K562 (cell line): Measurements from ENCODE around the gene ZP3. TPM values are rescaled to one million over a fixed set of nuclear protein-coding genes. Genes with fewer than 3 reads are reported as not detected.

ENCODE experiments used
- CBX8 ChIP-seq: fragments of 200-600 bp; sonication (generic); IDR thresholded peaks from 2 replicates; pipeline ENCODE4 v1.6.1; 2012; ENCODE audit warnings: borderline replicate concordance, mixed run types, low read depth, mild to moderate bottlenecking, moderate library complexity, mixed read lengths, low read length, control low read depth, inconsistent platforms; ENCODE audit not compliant: poor library complexity, severe bottlenecking; ENCODE audit errors: extremely low read depth
- HDAC6 ChIP-seq: IDR thresholded peaks from 2 replicates; pipeline ENCODE4 v1.6.1; 2012; ENCODE audit warnings: low read depth, mild to moderate bottlenecking, control low read depth, inconsistent platforms, low read length, moderate library complexity
- HNRNPK ChIP-seq: fragments of 200-400 bp; formaldehyde crosslinking; IDR thresholded peaks from one replicate; pipeline ENCODE4 v1.6.1; 2018; ENCODE audit warnings: mild to moderate bottlenecking, low read depth, low read length; ENCODE audit not compliant: poor library complexity, severe bottlenecking
- JUNB ChIP-seq: fragments of 450-650 bp; formaldehyde crosslinking; conservative IDR thresholded peaks from 2 replicates; pipeline ENCODE4 v1.4.0; 2020; ENCODE audit warnings: mild to moderate bottlenecking
- KHSRP ChIP-seq: fragments of 450-650 bp; IDR thresholded peaks from 2 replicates; pipeline ENCODE4 v1.6.1; 2017
- KLF1 ChIP-seq: fragments of 450-650 bp; IDR thresholded peaks from 2 replicates; pipeline ENCODE4 v1.6.1; 2016; ENCODE audit warnings: missing genetic modification characterization, missing compliant biosample characterization
- MYC ChIP-seq, 2 experiments: fragments of 250-450 bp in 1 of 2; sonication (Bioruptor Pico) in 1 of 2; IDR thresholded peaks; 2 replicates each; pipeline versions ENCODE4 v1.5.1 to v1.6.1; 2012 to 2021; ENCODE audit warnings: low read depth in 2 of 2, borderline replicate concordance in 1 of 2, improper control_type of control experiment in 1 of 2, low read length in 1 of 2, mild to moderate bottlenecking in 1 of 2, moderate library complexity in 1 of 2
- PHF8 ChIP-seq: fragments of 200-600 bp; sonication (generic); IDR thresholded peaks from 2 replicates; pipeline ENCODE4 v1.6.1; 2012; ENCODE audit warnings: mixed run types, mild to moderate bottlenecking, inconsistent platforms, low read length, moderate library complexity, borderline replicate concordance
- POLR2A ChIP-seq: fragments of 450-650 bp; conservative IDR thresholded peaks from 2 replicates; pipeline ENCODE4 v1.6.1; 2016
- RBM17 ChIP-seq: fragments of 200-400 bp; formaldehyde crosslinking; IDR thresholded peaks from 2 replicates; pipeline ENCODE4 v1.6.1; 2017; ENCODE audit warnings: low read depth, mild to moderate bottlenecking, low read length, borderline replicate concordance
- SPI1 ChIP-seq: IDR thresholded peaks from 2 replicates; pipeline ENCODE4 v1.6.1; 2011; ENCODE audit warnings: low read depth, low read length, control low read depth, borderline replicate concordance
- SREBF2 ChIP-seq: sonication (generic); formaldehyde crosslinking; IDR thresholded peaks from 2 replicates; pipeline ENCODE4 v1.4.0; 2020; ENCODE audit warnings: mild to moderate bottlenecking, missing genetic modification reagents
- YBX1 ChIP-seq: fragments of 450-650 bp; IDR thresholded peaks from 2 replicates; pipeline ENCODE4 v1.7.1; 2016; ENCODE audit warnings: mild to moderate bottlenecking
- ZNF212 ChIP-seq: fragments of 450-650 bp; formaldehyde crosslinking; IDR thresholded peaks from 2 replicates; pipeline ENCODE4 v1.4.0; 2020; ENCODE audit warnings: mild to moderate bottlenecking
- polyA plus RNA-seq, 8 experiments: library from polyadenylated mRNA; depleted of rRNA in 4 of 8; stranded (reverse) in 5 of 8; unstranded in 3 of 8; fragments of >200 nt; fragmentation: Nextera tagmentation in 2 of 8; fragmentation: Illumina TruSeq in 1 of 8; extraction: Ambion mirVana in 2 of 8; extraction: Trizol in 1 of 8; gene quantifications; 2 replicates each; pipeline versions ENCODE4 v1.2.1 to v1.2.3, GENCODE V29; 2011 to 2014; ENCODE audit warnings: inconsistent platforms in 1 of 8, missing spikeins in 1 of 8
- total RNA-seq, 7 experiments: library from RNA; depleted of rRNA in 6 of 7; stranded (reverse); fragments of >200 nt in 6 of 7; fragmentation: Illumina TruSeq in 2 of 7; extraction: Trizol in 2 of 7; gene quantifications; 2 replicates each; pipeline versions ENCODE4 v1.2.1 to v1.2.3, GENCODE V29; 2011 to 2021; ENCODE audit warnings: low replicate concordance in 1 of 7
- TF ChIP-seq, protein P1 (sequence below): fragments of 450-650 bp; formaldehyde crosslinking; IDR thresholded peaks from 2 replicates; pipeline ENCODE4 v1.4.0; 2022; ENCODE audit warnings: mild to moderate bottlenecking, moderate library complexity
- TF ChIP-seq, protein P2 (sequence below): fragments of 250-450 bp; sonication (Bioruptor Pico); IDR thresholded peaks from 2 replicates; pipeline ENCODE4 v1.4.0; 2020; ENCODE audit warnings: mild to moderate bottlenecking, moderate library complexity
- TF ChIP-seq, protein P3 (sequence below): fragments of 250-450 bp; sonication (Bioruptor Pico); IDR thresholded peaks from 2 replicates; pipeline ENCODE4 v1.4.0; 2020

ZP3 gene
- total and polyA plus RNA-seq, 9 of the 15 experiments (the other 6 are each of a cell fraction or from before 2014, with no cell fraction given): 1.4 to 3.8 (median 2.4) TPM

DNA sequence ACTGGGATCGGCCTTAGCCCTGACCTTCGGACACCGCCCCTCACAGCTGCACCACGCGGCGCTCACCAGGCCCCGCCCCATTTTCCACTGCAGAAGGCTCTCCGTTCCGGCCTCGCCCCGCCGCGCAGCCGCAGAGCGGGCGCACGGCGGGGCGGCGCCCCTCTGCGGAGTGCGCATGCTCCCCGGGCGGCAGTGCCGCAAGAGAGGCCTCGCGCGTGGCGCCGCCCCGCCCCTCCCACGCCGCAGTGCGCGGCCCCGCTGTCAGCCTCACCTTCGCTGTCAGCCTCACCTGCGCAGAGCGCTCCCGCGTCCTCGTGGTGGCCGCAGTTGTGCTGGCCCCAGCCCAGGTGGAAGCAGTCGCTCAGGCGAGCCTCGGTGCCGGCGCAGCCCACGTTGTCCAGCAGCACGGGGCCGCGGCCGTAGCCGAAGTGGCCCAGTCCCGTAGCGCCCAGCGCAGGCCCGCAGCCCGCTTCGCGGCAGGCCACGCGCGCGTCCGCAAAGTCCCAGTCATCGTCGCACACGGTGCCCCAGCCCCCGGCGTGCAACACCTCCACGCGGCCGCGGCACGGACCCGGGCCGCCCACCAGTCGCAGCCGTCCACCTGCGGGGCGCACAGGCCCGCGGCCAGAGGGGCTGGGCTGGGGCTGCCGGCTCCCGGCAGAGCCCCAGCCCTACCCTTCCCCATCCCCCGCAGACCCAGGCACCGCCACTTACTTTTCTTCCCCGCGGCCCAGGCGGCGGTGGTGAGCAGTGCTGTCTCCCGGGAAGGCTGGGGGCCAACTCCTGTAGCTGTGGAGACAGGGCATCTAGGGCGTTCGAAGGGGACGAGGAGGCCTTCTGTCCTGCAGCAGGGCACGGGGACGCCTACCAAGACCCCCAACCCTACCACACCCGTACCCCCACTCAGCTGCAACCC, 31.4 kb upstream of the ZP3 start (continued):
- TF ChIP-seq, protein P1, sequence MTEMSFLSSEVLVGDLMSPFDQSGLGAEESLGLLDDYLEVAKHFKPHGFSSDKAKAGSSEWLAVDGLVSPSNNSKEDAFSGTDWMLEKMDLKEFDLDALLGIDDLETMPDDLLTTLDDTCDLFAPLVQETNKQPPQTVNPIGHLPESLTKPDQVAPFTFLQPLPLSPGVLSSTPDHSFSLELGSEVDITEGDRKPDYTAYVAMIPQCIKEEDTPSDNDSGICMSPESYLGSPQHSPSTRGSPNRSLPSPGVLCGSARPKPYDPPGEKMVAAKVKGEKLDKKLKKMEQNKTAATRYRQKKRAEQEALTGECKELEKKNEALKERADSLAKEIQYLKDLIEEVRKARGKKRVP (CRISPR knock-in tag): no peak
- no peak for TF ChIP-seq KHSRP
- TF ChIP-seq CBX8: no peak
- no peak for TF ChIP-seq HDAC6
- TF ChIP-seq ZNF212 (CRISPR knock-in tag): peak; percentile 6; the same call in 1 of the 2 replicates
- TF ChIP-seq HNRNPK: no peak
- TF ChIP-seq RBM17: no peak
- peak; percentile 96 for TF ChIP-seq MYC (IDR thresholded peaks at IDR 0.05; ENCODE audit: low read depth, low read length)
- TF ChIP-seq MYC (CRISPR knock-in tag; IDR thresholded peaks at IDR 0.05; ENCODE audit: borderline replicate concordance, low read depth): no peak; the same call in 1 of the 2 replicates
- TF ChIP-seq, protein P2, sequence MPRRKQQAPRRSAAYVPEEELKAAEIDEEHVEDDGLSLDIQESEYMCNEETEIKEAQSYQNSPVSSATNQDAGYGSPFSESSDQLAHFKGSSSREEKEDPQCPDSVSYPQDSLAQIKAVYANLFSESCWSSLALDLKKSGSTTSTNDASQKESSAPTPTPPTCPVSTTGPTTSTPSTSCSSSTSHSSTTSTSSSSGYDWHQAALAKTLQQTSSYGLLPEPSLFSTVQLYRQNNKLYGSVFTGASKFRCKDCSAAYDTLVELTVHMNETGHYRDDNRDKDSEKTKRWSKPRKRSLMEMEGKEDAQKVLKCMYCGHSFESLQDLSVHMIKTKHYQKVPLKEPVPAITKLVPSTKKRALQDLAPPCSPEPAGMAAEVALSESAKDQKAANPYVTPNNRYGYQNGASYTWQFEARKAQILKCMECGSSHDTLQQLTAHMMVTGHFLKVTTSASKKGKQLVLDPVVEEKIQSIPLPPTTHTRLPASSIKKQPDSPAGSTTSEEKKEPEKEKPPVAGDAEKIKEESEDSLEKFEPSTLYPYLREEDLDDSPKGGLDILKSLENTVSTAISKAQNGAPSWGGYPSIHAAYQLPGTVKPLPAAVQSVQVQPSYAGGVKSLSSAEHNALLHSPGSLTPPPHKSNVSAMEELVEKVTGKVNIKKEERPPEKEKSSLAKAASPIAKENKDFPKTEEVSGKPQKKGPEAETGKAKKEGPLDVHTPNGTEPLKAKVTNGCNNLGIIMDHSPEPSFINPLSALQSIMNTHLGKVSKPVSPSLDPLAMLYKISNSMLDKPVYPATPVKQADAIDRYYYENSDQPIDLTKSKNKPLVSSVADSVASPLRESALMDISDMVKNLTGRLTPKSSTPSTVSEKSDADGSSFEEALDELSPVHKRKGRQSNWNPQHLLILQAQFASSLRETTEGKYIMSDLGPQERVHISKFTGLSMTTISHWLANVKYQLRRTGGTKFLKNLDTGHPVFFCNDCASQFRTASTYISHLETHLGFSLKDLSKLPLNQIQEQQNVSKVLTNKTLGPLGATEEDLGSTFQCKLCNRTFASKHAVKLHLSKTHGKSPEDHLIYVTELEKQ (CRISPR knock-in tag): no peak
- peak; percentile 86 for TF ChIP-seq POLR2A
- no peak for TF ChIP-seq SPI1
- no peak for TF ChIP-seq YBX1
- peak; percentile 93 for TF ChIP-seq KLF1 (tag)
- TF ChIP-seq JUNB: no peak
- TF ChIP-seq PHF8: peak; percentile 93; the same call in 1 of the 2 replicates
- no peak for TF ChIP-seq SREBF2
- TF ChIP-seq, protein P3, sequence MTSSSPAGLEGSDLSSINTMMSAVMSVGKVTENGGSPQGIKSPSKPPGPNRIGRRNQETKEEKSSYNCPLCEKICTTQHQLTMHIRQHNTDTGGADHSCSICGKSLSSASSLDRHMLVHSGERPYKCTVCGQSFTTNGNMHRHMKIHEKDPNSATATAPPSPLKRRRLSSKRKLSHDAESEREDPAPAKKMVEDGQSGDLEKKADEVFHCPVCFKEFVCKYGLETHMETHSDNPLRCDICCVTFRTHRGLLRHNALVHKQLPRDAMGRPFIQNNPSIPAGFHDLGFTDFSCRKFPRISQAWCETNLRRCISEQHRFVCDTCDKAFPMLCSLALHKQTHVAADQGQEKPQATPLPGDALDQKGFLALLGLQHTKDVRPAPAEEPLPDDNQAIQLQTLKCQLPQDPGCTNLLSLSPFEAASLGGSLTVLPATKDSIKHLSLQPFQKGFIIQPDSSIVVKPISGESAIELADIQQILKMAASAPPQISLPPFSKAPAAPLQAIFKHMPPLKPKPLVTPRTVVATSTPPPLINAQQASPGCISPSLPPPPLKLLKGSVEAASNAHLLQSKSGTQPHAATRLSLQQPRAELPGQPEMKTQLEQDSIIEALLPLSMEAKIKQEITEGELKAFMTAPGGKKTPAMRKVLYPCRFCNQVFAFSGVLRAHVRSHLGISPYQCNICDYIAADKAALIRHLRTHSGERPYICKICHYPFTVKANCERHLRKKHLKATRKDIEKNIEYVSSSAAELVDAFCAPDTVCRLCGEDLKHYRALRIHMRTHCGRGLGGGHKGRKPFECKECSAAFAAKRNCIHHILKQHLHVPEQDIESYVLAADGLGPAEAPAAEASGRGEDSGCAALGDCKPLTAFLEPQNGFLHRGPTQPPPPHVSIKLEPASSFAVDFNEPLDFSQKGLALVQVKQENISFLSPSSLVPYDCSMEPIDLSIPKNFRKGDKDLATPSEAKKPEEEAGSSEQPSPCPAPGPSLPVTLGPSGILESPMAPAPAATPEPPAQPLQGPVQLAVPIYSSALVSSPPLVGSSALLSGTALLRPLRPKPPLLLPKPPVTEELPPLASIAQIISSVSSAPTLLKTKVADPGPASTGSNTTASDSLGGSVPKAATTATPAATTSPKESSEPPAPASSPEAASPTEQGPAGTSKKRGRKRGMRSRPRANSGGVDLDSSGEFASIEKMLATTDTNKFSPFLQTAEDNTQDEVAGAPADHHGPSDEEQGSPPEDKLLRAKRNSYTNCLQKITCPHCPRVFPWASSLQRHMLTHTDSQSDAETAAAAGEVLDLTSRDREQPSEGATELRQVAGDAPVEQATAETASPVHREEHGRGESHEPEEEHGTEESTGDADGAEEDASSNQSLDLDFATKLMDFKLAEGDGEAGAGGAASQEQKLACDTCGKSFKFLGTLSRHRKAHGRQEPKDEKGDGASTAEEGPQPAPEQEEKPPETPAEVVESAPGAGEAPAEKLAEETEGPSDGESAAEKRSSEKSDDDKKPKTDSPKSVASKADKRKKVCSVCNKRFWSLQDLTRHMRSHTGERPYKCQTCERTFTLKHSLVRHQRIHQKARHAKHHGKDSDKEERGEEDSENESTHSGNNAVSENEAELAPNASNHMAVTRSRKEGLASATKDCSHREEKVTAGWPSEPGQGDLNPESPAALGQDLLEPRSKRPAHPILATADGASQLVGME (CRISPR knock-in tag): peak; percentile 94; the same call in 1 of the 2 replicates
